IPS-11a (cell line): Measurements from ENCODE around the gene REM2.
A peak's percentile ranks its signal among the peaks of the same experiment; 100 is the strongest.
"Not testable (repeated sequence)": the region's sequence is repeated elsewhere in the genome, so short reads cannot be mapped to it uniquely, and the experiment has no call there.

Experiments used
- H3K4me3 ChIP-seq: one replicate; pipeline ENCODE4 v1.5.1; 2013; ENCODE audit warnings: low read depth, low read length, control low read depth

The REM2 gene

DNA sequence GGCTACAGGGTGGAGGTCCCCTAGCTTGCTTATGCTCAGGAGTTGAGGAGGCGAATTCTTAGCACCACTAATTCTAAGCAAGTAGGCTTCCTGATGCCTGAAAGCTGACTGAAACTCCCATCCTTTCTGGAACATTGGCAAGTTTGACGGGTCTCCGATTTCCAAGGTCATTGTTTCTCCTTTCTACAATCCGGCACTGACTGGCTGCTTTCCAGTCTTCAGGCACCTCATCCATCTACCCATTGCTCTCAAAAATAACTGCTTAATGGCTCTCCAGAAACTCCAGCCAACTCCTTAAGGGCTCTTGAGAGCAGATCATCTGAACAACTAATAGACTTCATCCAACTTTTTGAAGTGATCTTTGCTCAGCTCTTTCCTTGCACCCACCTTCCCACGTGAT, 13.3 kb downstream of the REM2 start:
- H3K4me3 ChIP-seq = no peak overlapping the region

DNA sequence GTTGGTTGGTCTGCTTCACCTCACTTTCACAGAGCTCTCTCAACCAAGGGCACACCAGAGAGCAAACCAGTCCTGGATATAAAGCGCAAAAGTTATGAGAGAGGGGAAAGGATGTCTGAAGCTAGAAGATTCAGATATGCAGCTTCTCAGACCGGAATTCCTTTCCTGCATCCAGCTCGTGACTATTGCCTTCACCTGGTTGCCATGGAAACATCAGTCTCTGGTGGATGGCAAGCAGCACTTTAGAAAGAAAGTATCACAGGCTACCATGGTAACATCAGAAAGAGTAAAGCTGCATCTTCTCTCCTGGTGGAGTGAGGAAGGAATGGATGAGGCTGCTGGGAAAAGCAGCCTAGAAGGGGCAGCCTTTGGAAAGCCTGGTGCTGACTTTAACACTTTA, 13.7 kb downstream of the REM2 start:
- H3K4me3 ChIP-seq = no peak overlapping the region

DNA sequence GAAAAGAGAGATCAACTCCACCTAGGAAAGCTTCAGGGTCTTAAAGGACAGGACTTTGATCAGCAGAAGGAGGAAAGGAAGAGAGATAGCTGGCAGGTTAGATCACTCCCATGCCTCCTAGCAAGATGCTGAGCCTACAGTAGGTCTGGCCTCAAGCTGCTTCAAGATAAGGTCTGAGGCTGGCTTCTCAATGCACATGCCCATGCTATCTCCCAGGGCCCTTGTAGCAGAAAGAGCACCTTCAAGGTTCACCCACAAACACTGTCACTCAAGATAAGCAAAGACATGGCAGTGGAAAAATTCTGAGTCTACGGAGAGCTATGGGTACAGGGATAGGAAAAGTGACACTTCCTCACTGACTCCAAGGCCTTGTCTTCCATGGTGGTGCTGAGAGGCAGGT, 14.3 kb downstream of the REM2 start:
- H3K4me3 ChIP-seq = no peak overlapping the region

DNA sequence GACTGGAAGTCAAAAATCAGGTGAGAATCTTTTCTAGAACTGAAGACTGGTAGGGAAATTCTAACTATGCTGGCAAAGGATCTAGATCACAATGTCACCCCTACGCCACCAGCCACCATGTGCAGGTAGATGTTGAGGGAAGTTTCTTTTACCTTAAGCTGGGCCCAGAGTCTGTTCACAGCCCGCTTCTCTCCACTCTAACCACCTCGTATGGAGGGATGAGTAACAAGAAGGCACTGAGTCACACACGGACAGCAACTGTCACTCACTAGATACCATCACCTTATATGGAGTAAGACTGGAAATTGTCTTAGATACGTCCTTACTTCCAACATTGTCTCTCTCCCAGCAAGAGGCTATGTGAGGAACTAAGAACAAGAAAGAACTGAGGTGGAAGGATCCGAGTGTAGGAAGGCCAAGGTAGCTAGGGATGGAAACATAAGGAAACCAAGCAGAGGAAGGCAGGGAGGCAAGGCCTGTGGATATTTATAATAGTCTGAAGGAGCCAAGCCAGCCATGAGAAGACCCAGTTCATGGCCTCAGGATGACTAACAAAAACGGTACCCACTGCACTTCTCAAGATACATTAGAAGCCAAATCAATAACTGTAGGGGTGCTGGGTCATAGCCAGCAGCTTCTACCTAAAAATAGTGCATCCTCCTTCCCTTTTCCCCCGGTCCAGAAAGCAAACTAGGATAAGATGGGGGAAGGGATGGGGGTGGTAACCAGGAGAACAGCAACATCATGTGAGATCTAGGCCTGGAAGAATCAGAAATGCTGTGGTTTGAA, 15.5 kb downstream of the REM2 start:
- H3K4me3 ChIP-seq = no peak overlapping the region

DNA sequence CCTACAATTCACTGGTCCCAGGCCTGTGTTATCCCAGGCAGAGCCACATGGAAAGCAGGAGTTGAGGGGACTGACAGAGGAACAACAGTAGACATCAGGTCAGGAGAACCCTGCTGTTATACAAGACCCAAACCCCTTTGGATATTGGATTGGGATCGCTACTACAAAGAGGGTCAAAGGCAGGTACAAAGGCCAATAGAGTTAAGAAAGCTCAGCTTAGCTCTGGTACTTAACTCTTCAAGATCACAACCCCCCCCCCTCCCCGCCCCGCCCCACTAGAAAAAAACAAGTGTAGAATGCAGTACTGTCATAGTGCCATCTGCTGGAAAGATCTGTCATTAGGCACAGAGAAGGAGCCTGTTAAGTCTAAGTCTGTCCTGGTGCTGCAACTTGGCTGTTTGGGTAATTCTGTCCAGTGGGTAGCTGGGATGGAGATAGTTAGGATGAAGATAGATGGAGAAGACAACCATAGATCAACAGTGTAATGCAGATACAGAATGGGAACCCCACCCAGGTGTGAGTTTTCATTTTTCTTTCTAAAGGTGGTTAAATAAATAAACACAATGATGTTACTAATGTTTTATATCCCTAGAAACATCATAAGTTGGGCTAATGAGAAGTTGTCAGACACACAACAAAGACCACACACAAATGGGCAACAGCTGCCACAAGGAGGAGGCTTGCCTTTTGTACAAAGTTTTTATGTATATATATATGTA, 17.2 kb downstream of the REM2 start:
- H3K4me3 ChIP-seq = no peak overlapping the region

DNA sequence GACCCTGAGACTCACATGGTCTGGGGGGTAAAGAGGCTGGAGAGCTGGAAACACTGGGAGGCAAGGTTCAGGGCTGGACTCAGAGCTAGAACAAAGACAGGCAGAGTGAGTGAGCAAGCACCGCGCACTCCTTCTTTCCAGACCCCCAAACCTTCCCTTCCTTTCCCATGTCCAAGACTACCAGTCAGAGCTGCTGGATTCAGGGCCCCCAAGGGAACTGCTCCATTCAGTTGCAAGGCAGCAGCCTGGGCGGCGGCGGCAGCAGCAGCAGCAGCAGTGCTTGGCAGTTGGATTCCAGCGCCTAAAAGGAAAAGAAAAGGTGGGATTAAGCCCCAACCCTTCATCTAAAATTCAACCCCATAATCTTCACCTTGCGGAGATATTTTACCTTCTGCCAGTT, 18.8 kb downstream of the REM2 start:
- no peak overlapping the region for H3K4me3 ChIP-seq

DNA sequence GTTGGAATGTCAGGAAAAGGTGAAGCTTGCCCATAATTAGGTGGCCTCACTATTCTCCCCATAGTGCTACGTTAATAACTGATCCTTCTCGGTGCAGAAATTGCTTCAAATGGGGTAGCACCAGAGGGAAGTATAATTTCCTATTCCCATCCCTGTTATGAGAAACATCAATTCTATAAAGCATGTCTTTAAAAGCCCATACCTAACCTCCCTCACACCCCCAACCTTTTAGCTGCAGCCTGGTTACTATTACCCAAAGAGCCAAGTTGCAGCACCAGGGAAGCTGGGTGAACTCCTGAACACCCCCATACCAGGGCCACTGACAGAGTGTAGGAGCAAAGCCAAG, 20.7 kb downstream of the REM2 start:
- H3K4me3 ChIP-seq = no peak overlapping the region

DNA sequence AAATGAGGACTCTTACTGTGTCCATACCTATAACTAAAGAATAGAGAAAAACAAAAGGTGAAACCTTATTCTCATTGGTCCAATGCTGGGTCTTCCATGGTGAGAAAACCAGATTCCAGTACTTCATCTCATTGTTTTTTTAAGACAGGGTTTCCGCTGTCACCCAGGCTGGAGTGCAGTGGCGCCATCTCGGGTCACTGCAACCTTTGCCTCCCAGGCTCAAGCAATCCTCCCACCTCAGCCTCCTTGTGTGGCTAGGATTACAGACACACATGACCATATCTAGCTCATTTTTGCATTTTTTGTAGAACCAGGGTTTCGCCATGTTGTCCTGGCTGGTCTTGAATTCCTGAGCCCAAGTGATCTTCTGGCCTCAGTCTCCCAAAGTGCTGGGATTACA, 22.6 kb downstream of the REM2 start:
- H3K4me3 ChIP-seq = no peak overlapping the region

DNA sequence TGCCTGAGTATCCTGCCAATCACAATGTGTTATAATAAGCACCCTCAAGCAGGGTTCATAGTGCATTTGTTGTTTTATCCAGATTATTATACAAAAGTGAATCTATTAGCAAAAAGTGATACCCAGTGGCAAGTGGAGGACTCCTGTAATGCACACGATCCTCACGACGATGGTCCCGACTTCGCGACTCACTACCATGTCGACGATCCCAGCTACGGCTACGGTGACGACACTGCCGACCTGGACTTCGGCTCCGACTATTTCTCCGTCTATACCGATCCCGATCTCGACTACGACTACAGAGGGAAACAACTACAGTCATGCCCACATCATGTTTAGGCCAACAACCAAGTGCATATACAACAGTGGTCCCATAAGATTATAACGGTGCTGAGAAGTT, 23.1 kb downstream of the REM2 start:
- no peak overlapping the region for H3K4me3 ChIP-seq

DNA sequence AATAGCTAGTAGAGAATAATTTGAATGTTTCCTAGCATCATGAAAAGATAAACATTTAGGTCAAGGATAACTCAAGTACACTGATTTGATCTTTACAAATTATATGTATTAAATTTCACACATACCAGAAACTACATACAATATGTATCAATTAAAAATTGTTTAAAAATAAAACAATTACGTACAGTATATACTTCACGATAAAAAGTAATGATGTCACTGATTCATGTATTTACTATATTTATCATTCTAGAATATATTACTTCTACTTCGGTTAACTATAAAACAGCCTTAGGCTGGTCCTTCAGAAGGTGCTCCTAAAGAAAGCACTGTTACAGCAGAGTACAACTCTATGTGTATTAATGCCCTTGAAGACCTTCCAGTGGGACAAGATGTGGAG, 24.4 kb downstream of the REM2 start:
- no peak overlapping the region for H3K4me3 ChIP-seq

DNA sequence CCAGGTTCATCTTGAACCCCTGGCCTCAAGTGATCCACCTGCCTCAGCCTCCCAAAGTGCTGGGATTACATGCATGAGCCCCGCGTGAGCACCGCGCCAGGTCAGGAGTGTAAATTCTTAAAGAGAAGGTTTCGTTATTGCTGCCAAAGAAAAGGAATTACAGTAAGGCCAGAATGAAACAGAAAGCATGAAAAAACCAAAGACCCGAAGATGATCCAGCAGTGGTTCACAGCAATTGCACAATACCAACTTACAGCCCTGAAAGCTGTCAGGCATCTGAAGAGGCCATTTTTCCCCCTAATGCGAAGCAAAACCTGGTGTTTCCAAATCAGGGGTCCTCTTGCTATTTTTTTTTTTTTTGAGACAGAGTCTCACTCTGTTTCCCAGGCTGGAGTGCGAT, 25.6 kb downstream of the REM2 start:
- H3K4me3 ChIP-seq = no peak overlapping the region

DNA sequence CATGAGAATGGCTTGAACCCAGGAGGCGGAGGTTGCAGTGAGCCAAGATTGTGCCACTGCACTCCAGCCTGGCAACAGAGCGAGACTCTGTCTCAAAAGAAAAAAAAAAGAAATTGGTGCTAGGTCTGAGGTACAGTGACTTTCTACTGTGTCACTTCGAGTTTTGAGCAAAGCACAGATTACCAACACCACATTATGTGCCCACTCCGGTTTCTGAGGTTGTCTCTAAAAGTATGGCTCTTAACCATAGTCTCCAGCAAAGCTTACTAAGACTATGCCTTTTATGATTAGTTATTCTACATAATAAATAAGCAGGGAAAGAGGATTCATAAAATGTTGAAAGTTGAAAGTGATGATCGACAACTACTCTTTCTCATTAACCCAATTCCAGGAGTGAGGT, 27.9 kb downstream of the REM2 start:
- H3K4me3 ChIP-seq = no peak overlapping the region

DNA sequence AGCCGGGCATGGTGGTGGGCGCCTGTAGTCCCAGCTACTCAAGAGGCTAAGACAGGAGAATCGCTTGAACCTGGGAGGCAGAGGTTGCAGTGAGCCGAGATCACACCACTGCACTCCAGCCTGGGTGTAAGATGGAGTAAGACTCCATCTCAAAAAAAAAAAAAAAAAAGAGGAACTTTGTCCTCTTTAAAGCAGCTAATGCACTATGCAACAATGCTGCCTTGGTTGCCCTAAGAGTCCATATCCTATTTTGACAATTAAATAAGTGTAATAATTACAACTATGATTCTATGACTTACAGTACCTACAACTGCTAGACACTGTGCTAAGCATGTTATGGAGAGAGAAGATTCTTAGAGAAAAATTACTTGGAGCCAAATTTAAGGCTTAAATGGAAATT, 31.8 kb downstream of the REM2 start:
- not testable (repeated sequence) for H3K4me3 ChIP-seq

DNA sequence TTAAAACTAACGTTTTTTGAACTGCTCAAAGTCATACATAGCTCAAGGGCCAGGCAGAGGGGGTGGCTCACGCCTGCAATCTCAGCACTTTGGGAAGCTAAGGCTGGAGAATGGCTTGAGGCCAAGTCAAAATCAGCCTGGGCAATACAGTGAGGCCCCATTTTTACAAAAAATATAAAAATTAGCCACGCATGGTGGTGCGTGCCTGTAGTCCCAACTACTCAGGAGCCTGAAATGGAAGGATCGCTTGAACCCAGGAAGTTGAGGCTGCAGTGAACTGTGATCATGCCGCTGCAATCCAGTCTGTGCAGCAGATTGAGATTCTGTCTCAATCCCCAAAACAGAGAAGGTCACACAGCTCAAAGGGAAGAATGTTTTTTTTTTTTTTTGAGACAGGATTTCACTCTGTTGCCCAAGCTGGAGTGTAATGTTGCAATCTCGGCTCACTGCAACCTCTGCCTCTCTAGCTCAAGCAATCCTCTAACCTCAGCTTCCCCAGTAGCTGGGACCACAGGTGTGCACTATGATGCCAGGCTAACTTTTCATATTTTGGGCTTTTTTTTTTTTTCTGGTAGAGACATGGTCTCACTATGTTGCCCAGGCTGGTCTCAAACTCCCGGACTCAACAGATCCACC, 33.0 kb downstream of the REM2 start:
- H3K4me3 ChIP-seq = no peak overlapping the region

DNA sequence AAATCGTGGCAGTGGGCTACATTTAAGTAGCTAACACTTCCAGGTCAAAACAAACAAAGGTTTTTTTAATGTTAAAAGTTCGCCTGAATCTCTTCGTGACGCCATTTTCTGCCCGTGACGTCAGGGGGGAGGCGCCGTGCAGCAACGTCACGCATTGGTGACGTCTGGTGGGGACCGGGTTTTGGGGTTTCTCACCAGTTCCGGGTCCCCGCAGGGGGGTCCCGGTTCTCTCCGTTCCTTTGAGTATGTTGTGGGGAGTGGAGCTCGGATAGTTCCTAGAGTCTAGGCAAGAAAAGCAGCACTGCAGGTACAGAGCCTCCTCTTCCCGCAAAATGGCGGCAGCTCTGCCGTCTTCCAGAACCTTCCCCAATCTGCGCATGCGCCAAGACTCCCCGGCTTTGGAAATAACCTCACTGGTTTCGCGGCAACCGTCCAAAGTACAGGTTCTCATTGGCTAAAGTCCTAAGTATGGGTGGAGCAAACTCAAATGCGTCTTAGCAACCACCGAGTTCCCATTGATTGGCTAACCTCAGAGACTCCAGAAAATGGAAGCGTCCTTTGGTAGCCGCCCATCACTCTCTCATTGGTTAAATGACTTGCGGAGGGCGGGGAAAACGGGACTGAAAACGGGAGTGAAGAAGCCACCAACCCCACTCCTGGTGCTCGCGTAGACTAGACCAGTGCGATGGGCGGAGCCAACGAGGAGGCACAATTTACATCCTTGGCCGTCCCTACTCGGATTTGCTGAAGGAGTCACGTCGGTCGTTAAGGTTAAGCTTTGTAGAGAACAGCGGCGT, 36.0 kb downstream of the REM2 start, which contains the start of gene RBM23:
Gene RBM23, minus strand, starts transcription at position 346 of the 797 bp plus-strand sequence.
- H3K4me3 ChIP-seq = peak within 1 kb of the TSS; percentile 92

DNA sequence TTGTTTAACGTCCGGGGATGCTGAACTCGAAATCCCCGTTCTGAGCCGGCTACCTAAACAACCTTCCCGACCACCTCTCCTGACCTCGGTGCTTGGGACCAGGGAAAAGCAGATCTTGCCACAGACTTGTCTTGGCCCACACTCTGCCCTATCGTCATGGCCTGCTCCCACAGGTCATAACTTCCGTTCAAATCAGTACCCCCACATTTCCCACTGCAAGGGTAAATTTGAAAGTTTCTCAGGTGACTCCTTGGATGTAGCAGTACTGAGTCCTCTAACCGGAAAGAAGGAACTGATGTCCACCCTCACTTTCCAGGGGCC, 36.5 kb downstream of the REM2 start:
- H3K4me3 ChIP-seq = peak overlapping the region; percentile 22

DNA sequence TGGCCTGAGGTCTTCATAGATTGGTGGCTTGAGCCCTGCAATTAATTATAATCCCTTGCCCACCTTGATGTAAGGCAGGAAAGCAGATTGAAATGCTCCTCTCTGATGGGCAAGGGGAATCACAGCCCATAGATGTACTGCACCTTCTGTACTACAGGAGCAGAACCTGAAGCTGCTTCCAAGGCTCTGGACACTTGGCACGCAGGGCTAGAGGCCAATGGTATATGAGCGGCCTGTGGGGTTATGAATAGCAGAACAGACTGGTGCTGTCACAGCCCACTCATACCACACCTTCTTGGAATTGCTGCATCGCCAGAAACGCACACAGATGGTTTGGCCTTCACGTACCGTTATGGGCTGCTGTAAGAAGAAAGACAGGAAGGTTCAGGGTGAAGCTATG, 37.7 kb downstream of the REM2 start:
- H3K4me3 ChIP-seq = no peak overlapping the region

DNA sequence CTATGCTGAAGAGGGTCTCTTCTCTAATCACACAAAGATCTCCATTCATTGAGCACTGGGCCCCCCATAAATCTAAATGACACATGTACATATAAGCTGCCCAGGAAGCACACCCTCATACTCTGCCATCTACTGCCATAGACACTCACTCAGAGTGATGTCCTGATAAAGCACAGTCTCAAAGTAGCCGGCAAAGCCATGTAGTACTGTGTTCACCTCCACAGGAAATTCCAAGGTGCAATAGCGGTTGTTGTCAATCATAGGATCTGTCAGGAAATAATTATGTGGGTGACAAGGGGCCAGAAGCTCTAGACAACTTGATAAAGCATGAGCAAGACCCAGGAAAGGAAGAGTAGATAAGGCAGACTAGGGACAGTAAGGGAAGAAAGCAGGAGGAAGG, 39.3 kb downstream of the REM2 start:
- H3K4me3 ChIP-seq = no peak overlapping the region

DNA sequence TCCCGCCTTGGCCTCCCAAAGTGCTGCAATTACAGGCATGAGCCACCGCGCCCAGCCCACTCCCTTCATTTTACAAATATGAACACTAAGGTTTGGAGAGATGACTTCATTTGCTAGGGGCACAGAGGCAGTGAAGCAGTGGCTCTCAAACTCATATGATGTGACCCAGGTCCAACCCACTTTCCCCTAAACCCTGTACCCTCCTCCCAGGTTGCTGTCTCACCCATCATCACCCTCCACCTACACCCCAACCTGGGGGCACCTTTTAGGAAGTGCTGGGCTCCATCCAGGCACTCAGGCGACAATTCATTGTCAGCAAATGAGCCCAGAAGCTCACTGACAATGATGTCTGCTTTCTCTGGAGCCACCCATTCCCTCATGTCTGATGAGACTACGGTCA, 40.7 kb downstream of the REM2 start:
- no peak overlapping the region for H3K4me3 ChIP-seq

DNA sequence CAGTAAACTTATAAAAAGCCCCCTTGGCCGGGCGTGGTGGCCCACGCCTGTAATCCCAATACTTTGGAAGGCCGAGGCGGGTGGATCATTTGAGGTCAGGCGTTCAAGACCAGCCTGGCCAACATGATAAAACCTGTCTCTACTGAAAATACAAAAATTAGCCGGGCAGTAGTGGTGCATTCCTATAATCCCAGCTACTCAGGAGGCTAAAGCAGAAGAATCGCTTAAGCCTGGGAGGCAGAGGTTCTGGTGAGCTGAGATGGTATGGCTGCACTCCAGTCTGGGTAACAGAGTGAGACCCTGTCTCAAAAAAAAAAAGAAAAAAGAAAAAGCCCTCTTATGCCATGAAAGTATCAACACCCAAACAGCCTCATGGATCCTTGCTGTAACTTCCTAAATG, 42.5 kb downstream of the REM2 start:
- no peak overlapping the region for H3K4me3 ChIP-seq

DNA sequence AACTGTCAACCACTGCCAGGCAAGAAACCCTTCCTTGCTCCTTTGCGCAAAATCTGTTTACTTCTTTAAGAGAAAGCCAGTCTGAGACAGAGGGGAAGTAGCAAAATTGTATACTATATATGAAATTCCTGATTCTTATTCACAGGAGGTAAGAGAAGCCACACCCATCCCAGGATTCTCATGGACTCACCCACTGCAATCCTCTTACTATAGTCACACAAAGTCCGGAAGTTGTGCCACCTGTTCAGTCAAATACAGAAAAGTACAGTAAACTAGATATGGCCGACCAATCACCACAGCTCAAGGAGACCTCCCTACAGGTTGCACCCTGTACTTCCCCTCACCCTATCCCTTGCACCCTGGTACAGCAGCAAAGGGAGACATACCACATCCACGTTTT, 43.3 kb downstream of the REM2 start:
- no peak overlapping the region for H3K4me3 ChIP-seq
